PC-3 (cell line): Measurements from ENCODE around the gene UFC1. TPM values are rescaled to one million over a fixed set of nuclear protein-coding genes. Genes with fewer than 3 reads are reported as not detected.
A peak's percentile ranks its signal among the peaks of the same experiment; 100 is the strongest.

Experiments
- ATAC-seq: fragments of 200-7000 bp; cut with Tn5 transposase; 2 replicates; pipeline ENCODE4 v1.9.1; 2020; ENCODE audit warnings: mild to moderate bottlenecking, moderate library complexity
- Bru-seq: library from RNA; stranded (reverse); fragments of 400-500 nt; gene quantifications from one replicate; lab custom pipeline; 2021; lab: Mats Ljungman, UMichigan
- BruChase-seq, 2 experiments: library from RNA; stranded (reverse); fragments of 400-500 nt; gene quantifications; one replicate each; lab custom pipeline; 2021; lab: Mats Ljungman, UMichigan
- BruUV-seq: library from RNA; stranded (reverse); fragments of 400-500 nt; replicated peaks from 2 replicates; lab custom pipeline; 2021; lab: Mats Ljungman, UMichigan
- CTCF ChIA-PET: fragments of 300-600 bp; sonication (Branson Sonifier 250); formaldehyde crosslinking; loops from one replicate; lab custom pipeline; 2022; ENCODE audit warnings: antibody characterized with exemption; lab: Charles Lee
- POLR2A ChIA-PET: fragments of 300-600 bp; sonication (Branson Sonifier 250); formaldehyde crosslinking; loops from one replicate; lab custom pipeline; 2022; ENCODE audit warnings: antibody characterized with exemption; ENCODE audit not compliant: unreplicated experiment; lab: Charles Lee
- DNase-seq: peaks from one replicate; pipeline ENCODE4 v3.0.0-alpha.2; 2015
- H2AFZ ChIP-seq: fragments of 300-600 bp; sonication (generic); 2 replicates; pipeline ENCODE4 v1.6.0; 2016; ENCODE audit warnings: antibody characterized with exemption, low read length
- H3F3A ChIP-seq: fragments of 300-600 bp; sonication (generic); one replicate; pipeline ENCODE4 v1.6.0; 2017; ENCODE audit warnings: antibody characterized with exemption, low read length, control low read depth, mild to moderate bottlenecking; ENCODE audit not compliant: unreplicated experiment
- H3K27ac ChIP-seq: fragments of 300-600 bp; sonication (generic); 2 replicates; pipeline ENCODE4 v1.5.1; 2016; ENCODE audit warnings: mild to moderate bottlenecking, low read length
- H3K27me3 ChIP-seq: fragments of 300-600 bp; sonication (generic); 2 replicates; pipeline ENCODE4 v1.6.1; 2016; ENCODE audit warnings: low read length, mixed read lengths
- H3K36me3 ChIP-seq: fragments of 300-600 bp; sonication (generic); 2 replicates; pipeline ENCODE4 v1.6.1; 2016; ENCODE audit warnings: low read depth, mixed run types, low read length, mixed read lengths
- H3K4me1 ChIP-seq: fragments of 300-600 bp; sonication (generic); 2 replicates; pipeline ENCODE4 v1.5.1; 2016; ENCODE audit warnings: low read length; ENCODE audit not compliant: insufficient read depth
- H3K4me2 ChIP-seq: fragments of 300-600 bp; sonication (generic); 2 replicates; pipeline ENCODE4 v1.6.0; 2016; ENCODE audit warnings: low read length
- H3K4me3 ChIP-seq: fragments of 300-600 bp; sonication (generic); 2 replicates; pipeline ENCODE4 v1.5.1; 2016; ENCODE audit warnings: mild to moderate bottlenecking, low read length, mixed read lengths
- H3K79me2 ChIP-seq: fragments of 300-600 bp; sonication (generic); 2 replicates; pipeline ENCODE4 v1.6.1; 2017; ENCODE audit warnings: low read length, mixed read lengths
- H3K9ac ChIP-seq: fragments of 300-600 bp; sonication (generic); 2 replicates; pipeline ENCODE4 v1.6.0; 2016; ENCODE audit warnings: mild to moderate bottlenecking, low read length
- H3K9me2 ChIP-seq: fragments of 300-600 bp; sonication (generic); replicated peaks from 2 replicates; pipeline ENCODE4 v1.6.1; 2016; ENCODE audit warnings: mixed run types, low read length, mixed read lengths
- H3K9me3 ChIP-seq: fragments of 300-600 bp; sonication (generic); 2 replicates; pipeline ENCODE4 v1.6.1; 2016; ENCODE audit warnings: low read length, mixed read lengths
- H4K20me1 ChIP-seq: fragments of 300-600 bp; sonication (generic); 2 replicates; pipeline ENCODE4 v1.6.1; 2016; ENCODE audit warnings: low read length, mixed read lengths
- EZH2 ChIP-seq: fragments of 300-600 bp; sonication (generic); IDR thresholded peaks from one replicate; pipeline ENCODE4 v1.6.1; 2017; ENCODE audit warnings: antibody characterized with exemption, mild to moderate bottlenecking, low read length; ENCODE audit not compliant: unreplicated experiment
- EZH2phosphoT487 ChIP-seq: fragments of 300-600 bp; sonication (generic); IDR thresholded peaks from 2 replicates; pipeline ENCODE4 v1.6.1; 2018; ENCODE audit warnings: mild to moderate bottlenecking, antibody characterized with exemption, low read length, borderline replicate concordance
- intact Hi-C: fragments of 100-400 bp; cut with micrococcal nuclease; formaldehyde crosslinking; loops from 2 replicates; pipeline ENCODE4 v1.9.0; 2023
- long read RNA-seq: library from polyadenylated mRNA; unstranded; transcript quantifications from one replicate; pipeline ENCODE4 v2.0.0, GENCODE V29; 2021; ENCODE audit not compliant: unreplicated experiment
- total RNA-seq: library from RNA; depleted of rRNA; stranded (reverse); fragments of >200 nt; gene quantifications from 2 replicates; pipeline ENCODE4 v1.2.3, GENCODE V29; 2014; rRNA removed
- TF ChIP-seq, protein P1 (sequence below): fragments of 300-600 bp; sonication (generic); conservative IDR thresholded peaks from 2 replicates; pipeline ENCODE4 v1.5.1; 2017; ENCODE audit warnings: antibody characterized with exemption, low read depth, mild to moderate bottlenecking, low read length

UFC1 gene
- total RNA-seq (84.6 and 113 TPM in 2 replicates), Bru-seq, nascent RNA (percentile 94 among the genes with signal in this experiment), BruChase-seq, experiment 1, labeled RNA remaining after a 6-hour chase (percentile 96 among the genes with signal in this experiment), BruChase-seq, experiment 2, labeled RNA remaining after a 2-hour chase (percentile 92 among the genes with signal in this experiment)
- long read RNA-seq, transcript UFC1-201 (6 exons, 1,114 nt): major isoform, 89 of 100 reads
- long read RNA-seq, partial matches to known transcripts: 4 of 100 reads
- long read RNA-seq, other reads (novel, unspliced or antisense): 2 of 100 reads

DNA sequence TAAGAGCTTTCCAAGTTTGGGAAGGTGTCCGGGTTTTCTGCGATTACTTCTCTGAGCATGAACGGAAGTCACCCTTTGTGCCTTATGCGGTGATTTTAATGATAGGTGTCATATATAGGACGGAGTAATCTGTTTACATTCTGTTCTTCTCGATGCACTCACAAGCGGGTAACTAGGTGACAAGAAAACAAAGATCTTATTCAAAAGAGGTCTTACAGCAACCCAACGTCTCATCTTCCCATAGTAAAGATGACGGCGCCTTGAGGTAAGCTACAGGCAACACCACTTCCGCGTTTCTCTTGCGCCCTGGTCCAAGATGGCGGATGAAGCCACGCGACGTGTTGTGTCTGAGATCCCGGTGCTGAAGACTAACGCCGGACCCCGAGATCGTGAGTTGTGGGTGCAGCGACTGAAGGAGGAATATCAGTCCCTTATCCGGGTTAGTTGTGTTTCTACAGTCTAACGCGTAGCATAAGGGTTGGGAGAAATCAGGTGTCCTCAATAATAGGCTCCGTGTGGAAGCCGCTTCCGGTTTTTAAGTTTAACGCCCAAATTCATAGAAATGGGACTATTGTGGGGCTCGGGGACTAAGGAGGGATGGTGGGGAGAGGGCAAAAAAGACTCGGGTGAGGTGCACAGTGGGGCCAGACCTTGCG, at the start of gene UFC1:
Gene UFC1 (plus strand): TSS at position 297 of the 656 bp plus-strand sequence. CDS start 20 bp downstream, at position 317.
- CTCF ChIA-PET: interaction anchor here (0.9 to 1.3 kb wide), 3 partner anchors 12 to 21 kb away, joined by 3 to 5 read pairs (median 4); partner anchors contain the start of gene PPOX
- ATAC-seq (peak; percentile 88), DNase-seq (peak; percentile 89)
- Histone ChIP-seq H3K9ac (peak within 1 kb of the TSS; percentile 90), H3K36me3 (peaks cover 9% of the 10 kb centered on the region; the same call in 1 of the 2 replicates), H3K27ac (peak within 1 kb of the TSS; percentile 89), H3K4me1 (peaks cover 26% of the 10 kb centered on the region), H3F3A (no peaks in the 10 kb centered on the region), H3K4me3 (peak within 1 kb of the TSS; percentile 78), H2AFZ (peak within 1 kb of the TSS; percentile 86), H3K9me3 (no peaks in the 10 kb centered on the region), H3K9me2 (no peaks in the 10 kb centered on the region), H4K20me1 (no peaks in the 10 kb centered on the region), H3K4me2 (peak within 1 kb of the TSS; percentile 84), H3K27me3 (no peaks in the 10 kb centered on the region), H3K79me2 (peaks cover 19% of the 10 kb centered on the region)
- BruUV-seq: TSS peak; percentile 97
- intact Hi-C loops: loop anchor here (1.0 to 2.0 kb wide), 2 partner anchors 21 to 36 kb away; partner anchors contain the start of genes DEDD, NIT1 and PFDN2
- TF ChIP-seq, protein P1, sequence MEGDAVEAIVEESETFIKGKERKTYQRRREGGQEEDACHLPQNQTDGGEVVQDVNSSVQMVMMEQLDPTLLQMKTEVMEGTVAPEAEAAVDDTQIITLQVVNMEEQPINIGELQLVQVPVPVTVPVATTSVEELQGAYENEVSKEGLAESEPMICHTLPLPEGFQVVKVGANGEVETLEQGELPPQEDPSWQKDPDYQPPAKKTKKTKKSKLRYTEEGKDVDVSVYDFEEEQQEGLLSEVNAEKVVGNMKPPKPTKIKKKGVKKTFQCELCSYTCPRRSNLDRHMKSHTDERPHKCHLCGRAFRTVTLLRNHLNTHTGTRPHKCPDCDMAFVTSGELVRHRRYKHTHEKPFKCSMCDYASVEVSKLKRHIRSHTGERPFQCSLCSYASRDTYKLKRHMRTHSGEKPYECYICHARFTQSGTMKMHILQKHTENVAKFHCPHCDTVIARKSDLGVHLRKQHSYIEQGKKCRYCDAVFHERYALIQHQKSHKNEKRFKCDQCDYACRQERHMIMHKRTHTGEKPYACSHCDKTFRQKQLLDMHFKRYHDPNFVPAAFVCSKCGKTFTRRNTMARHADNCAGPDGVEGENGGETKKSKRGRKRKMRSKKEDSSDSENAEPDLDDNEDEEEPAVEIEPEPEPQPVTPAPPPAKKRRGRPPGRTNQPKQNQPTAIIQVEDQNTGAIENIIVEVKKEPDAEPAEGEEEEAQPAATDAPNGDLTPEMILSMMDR: no peak
- no peak for TF ChIP-seq EZH2
- no peak for TF ChIP-seq EZH2phosphoT487
- POLR2A ChIA-PET: interaction anchor here (0.5 to 0.6 kb wide), 4 partner anchors 17 to 116 kb away, joined by 3 to 10 read pairs (median 4); no protein-coding TSS in a partner anchor

GRCh38 chr1:161106431-161106830, 47.3 kb upstream of the UFC1 start:
- no peak for DNase-seq
- H3K9me2 ChIP-seq: no peaks in the 10 kb centered on the region
- ChIA-PET POLR2A (interaction anchor here (0.6 kb wide), 1 partner anchor 111 kb away, joined by 3 read pairs; no protein-coding TSS in a partner anchor), CTCF (no interaction called here)
- no peak overlapping the region for H3K4me2 ChIP-seq
- intact Hi-C loops: no loop called here
- no peak overlapping the region for H3K4me3 ChIP-seq
- H3K9me3 ChIP-seq: no peaks in the 10 kb centered on the region
- no peak for TF ChIP-seq EZH2
- TF ChIP-seq, protein P1: no peak
- peaks cover 37% of the 10 kb centered on the region for H3K36me3 ChIP-seq
- H3K27ac ChIP-seq: no peak overlapping the region
- no TSS peak for BruUV-seq
- H3K79me2 ChIP-seq: peaks cover 89% of the 10 kb centered on the region
- no peaks in the 10 kb centered on the region for H3F3A ChIP-seq
- no peaks in the 10 kb centered on the region for H3K4me1 ChIP-seq
- H2AFZ ChIP-seq: no peak overlapping the region
- H3K9ac ChIP-seq: no peak overlapping the region
- H3K27me3 ChIP-seq: no peaks in the 10 kb centered on the region
- no peak for ATAC-seq
- peaks cover 35% of the 10 kb centered on the region for H4K20me1 ChIP-seq
